Neuronal stem cell (in vitro differentiated cells): Measurements from ENCODE around the gene LMF1.

Source experiments
- DNase-seq: peaks from one replicate; pipeline ENCODE4 v3.0.0-alpha.2; 2013; ENCODE audit warnings: low spot score
- H2AFZ ChIP-seq: one replicate; pipeline ENCODE4 v1.6.1; 2013; ENCODE audit warnings: mild to moderate bottlenecking, low read length, inconsistent platforms
- H2AK5ac ChIP-seq: 2 replicates; pipeline ENCODE4 v1.6.1; 2013; ENCODE audit warnings: low read depth, mild to moderate bottlenecking, inconsistent platforms, low read length, moderate library complexity, mixed read lengths
- H2BK120ac ChIP-seq: 2 replicates; pipeline ENCODE4 v1.6.1; 2013; ENCODE audit warnings: low read depth, mild to moderate bottlenecking, inconsistent platforms, low read length, moderate library complexity, mixed read lengths
- H2BK12ac ChIP-seq: one replicate; pipeline ENCODE4 v1.6.1; 2013; ENCODE audit warnings: low read length, inconsistent platforms
- H2BK15ac ChIP-seq: 2 replicates; pipeline ENCODE4 v1.6.1; 2013; ENCODE audit warnings: mild to moderate bottlenecking, low read length, inconsistent platforms, mixed read lengths
- H2BK5ac ChIP-seq: one replicate; pipeline ENCODE4 v1.6.1; 2013; ENCODE audit warnings: inconsistent platforms, mild to moderate bottlenecking, low read length, moderate library complexity
- H3K14ac ChIP-seq: one replicate; pipeline ENCODE4 v1.6.1; 2013; ENCODE audit warnings: low read length, inconsistent platforms
- H3K18ac ChIP-seq: 2 replicates; pipeline ENCODE4 v1.6.1; 2013; ENCODE audit warnings: low read length, inconsistent platforms
- H3K23ac ChIP-seq: 2 replicates; pipeline ENCODE4 v1.6.1; 2013; ENCODE audit warnings: low read depth, mild to moderate bottlenecking, mixed read lengths, low read length, inconsistent platforms; ENCODE audit not compliant: poor library complexity
- H3K27ac ChIP-seq: replicated peaks from 3 replicates; pipeline ENCODE4 v1.5.1; 2013; ENCODE audit warnings: low read length, inconsistent platforms
- H3K27me3 ChIP-seq, 3 experiments: 2 replicates each; pipeline ENCODE4 v1.6.1; 2013; ENCODE audit warnings: low read length in 3 of 3, mild to moderate bottlenecking in 2 of 3, inconsistent platforms in 1 of 3, low read depth in 1 of 3, mixed read lengths in 1 of 3, moderate library complexity in 1 of 3; ENCODE audit not compliant: control insufficient read depth in 3 of 3, insufficient read depth in 3 of 3
- H3K36me3 ChIP-seq, 2 donors: replicated peaks in 1 of 2; 2 replicates each; pipeline ENCODE4 v1.6.1; 2013; ENCODE audit warnings: low read length in 2 of 2; ENCODE audit not compliant: control insufficient read depth in 2 of 2, insufficient read depth in 2 of 2
- H3K4ac ChIP-seq: 2 replicates; pipeline ENCODE4 v1.6.1; 2013; ENCODE audit warnings: inconsistent platforms, mild to moderate bottlenecking, low read length, moderate library complexity
- H3K4me1 ChIP-seq, 2 donors: 1 replicate in 1 of 2; 2 replicates in 1 of 2; pipeline ENCODE4 v1.6.1; 2013; ENCODE audit warnings: low read length in 2 of 2, low read depth in 1 of 2; ENCODE audit not compliant: control insufficient read depth in 2 of 2, insufficient read depth in 1 of 2
- H3K4me2 ChIP-seq: one replicate; pipeline ENCODE4 v1.6.1; 2013; ENCODE audit warnings: mild to moderate bottlenecking, low read length, inconsistent platforms; ENCODE audit not compliant: insufficient read depth, poor library complexity, severe bottlenecking
- H3K4me3 ChIP-seq, 2 donors: 2 replicates each; pipeline ENCODE4 v1.5.1; 2013; ENCODE audit warnings: low read length in 2 of 2, mild to moderate bottlenecking in 2 of 2, inconsistent platforms in 1 of 2, moderate library complexity in 1 of 2
- H3K79me1 ChIP-seq: one replicate; pipeline ENCODE4 v1.6.1; 2013; ENCODE audit warnings: low read depth, mild to moderate bottlenecking, inconsistent platforms, low read length, moderate library complexity
- H3K9ac ChIP-seq: one replicate; pipeline ENCODE4 v1.6.1; 2013; ENCODE audit warnings: mild to moderate bottlenecking, low read depth, low read length, inconsistent platforms; ENCODE audit not compliant: poor library complexity
- H3K9me3 ChIP-seq, 2 donors: replicated peaks in 1 of 2; 2 replicates each; pipeline versions ENCODE3 to v1.6.1; 2013; ENCODE audit warnings: low read length in 2 of 2, mild to moderate bottlenecking in 2 of 2, inconsistent platforms in 1 of 2, low read depth in 1 of 2, mixed read lengths in 1 of 2, moderate library complexity in 1 of 2; ENCODE audit not compliant: control insufficient read depth in 2 of 2, insufficient read depth in 1 of 2
- H4K8ac ChIP-seq: one replicate; pipeline ENCODE4 v1.6.1; 2013; ENCODE audit warnings: low read depth, mild to moderate bottlenecking, inconsistent platforms, low read length, moderate library complexity
- H4K91ac ChIP-seq: one replicate; pipeline ENCODE4 v1.6.1; 2013; ENCODE audit warnings: low read length, low read depth, mild to moderate bottlenecking, inconsistent platforms; ENCODE audit not compliant: poor library complexity
- WGBS, 2 donors: extraction: QIAGEN DNeasy Blood & Tissue Kit; methylation state at CpG; one replicate each; pipeline ENCODE4 v1.1.7; 2013; ENCODE audit warnings: missing lambda C conversion rate in 2 of 2, mixed read lengths in 1 of 2; ENCODE audit not compliant: insufficient read length in 2 of 2, insufficient replicate concordance in 1 of 2; ENCODE audit errors: extremely low coverage in 2 of 2; 5-methylcytosine and 5-hydroxymethylcytosine counted together

The LMF1 gene

GRCh38 chr16:848510-849253 lies 122.1 kb downstream of the LMF1 start:
- H3K9ac ChIP-seq, result no peak overlapping the region
- no peak overlapping the region for H3K4me2 ChIP-seq
- H2BK5ac ChIP-seq, result no peak overlapping the region
- no peak overlapping the region for H3K4ac ChIP-seq
- no peak overlapping the region for H3K18ac ChIP-seq
- H2AK5ac ChIP-seq, result no peak overlapping the region
- H3K4me1 ChIP-seq, result no peaks in the 10 kb centered on the region
- H3K4me3 ChIP-seq, result peak overlapping the region in 1 of 2 donors; percentile 31
- no peaks in the 10 kb centered on the region for H3K36me3 ChIP-seq
- DNase-seq, result no peak
- no CpG with 5 or more reads among the region's 44 CpGs for WGBS, 2 donors
- no peak overlapping the region for H3K27ac ChIP-seq
- H2BK12ac ChIP-seq, result no peak overlapping the region
- no peak overlapping the region for H2BK120ac ChIP-seq
- H3K79me1 ChIP-seq, result no peaks in the 10 kb centered on the region
- no peak overlapping the region for H2BK15ac ChIP-seq
- H4K8ac ChIP-seq, result no peak overlapping the region
- no peak overlapping the region for H4K91ac ChIP-seq
- H3K23ac ChIP-seq, result no peak overlapping the region
- no peaks in the 10 kb centered on the region for H3K27me3 ChIP-seq
- H3K14ac ChIP-seq, result no peak overlapping the region
- peaks cover 29 to 44% of the 10 kb centered on the region in 2 donors for H3K9me3 ChIP-seq
- no peak overlapping the region for H2AFZ ChIP-seq

- no peak overlapping the region for H2AFZ ChIP-seq
- peak overlapping the region; percentile 65 for H3K23ac ChIP-seq
- no peak overlapping the region for H4K91ac ChIP-seq
- peak overlapping the region in 1 of 2 donors; percentile 24 for H3K4me3 ChIP-seq
- no peak overlapping the region for H3K27ac ChIP-seq
- H3K4me2 ChIP-seq, result no peak overlapping the region
- no peak overlapping the region for H2BK15ac ChIP-seq
- no peak overlapping the region for H3K4ac ChIP-seq
- no peak overlapping the region for H4K8ac ChIP-seq
- H3K27me3 ChIP-seq, result no peaks in the 10 kb centered on the region
- no peaks in the 10 kb centered on the region for H3K36me3 ChIP-seq
- peaks cover under 1% of the 10 kb centered on the region for H3K79me1 ChIP-seq
- no peak overlapping the region for H2BK120ac ChIP-seq
- peak overlapping the region; percentile 60 for H3K9ac ChIP-seq
- no peak overlapping the region for H2BK5ac ChIP-seq
- no peak overlapping the region for H2AK5ac ChIP-seq
- peaks cover 0 to under 1% of the 10 kb centered on the region in 2 donors for H3K4me1 ChIP-seq
- peak overlapping the region; percentile 73 for H2BK12ac ChIP-seq
- peak overlapping the region; percentile 56 for H3K14ac ChIP-seq
- H3K18ac ChIP-seq, result peak overlapping the region; percentile 38
- WGBS, 2 donors, result no CpG with 5 or more reads among the region's 33 CpGs
- no peak for DNase-seq
- H3K9me3 ChIP-seq, result peaks cover 29 to 40% of the 10 kb centered on the region in 2 donors
Observed at GRCh38 chr16:847681-848445, 122.9 kb downstream of the LMF1 start.

GRCh38 chr16:847151-847550 lies 123.6 kb downstream of the LMF1 start:
- H2BK5ac ChIP-seq, result no peak overlapping the region
- H3K79me1 ChIP-seq, result peaks cover 2% of the 10 kb centered on the region
- H4K8ac ChIP-seq, result no peak overlapping the region
- H3K14ac ChIP-seq, result no peak overlapping the region
- H3K36me3 ChIP-seq, result no peaks in the 10 kb centered on the region
- no peak overlapping the region for H3K4me3 ChIP-seq
- no peak overlapping the region for H3K9ac ChIP-seq
- no peak overlapping the region for H4K91ac ChIP-seq
- peaks cover 0 to 8% of the 10 kb centered on the region in 2 donors for H3K4me1 ChIP-seq
- no peak overlapping the region for H3K18ac ChIP-seq
- peaks cover 29 to 37% of the 10 kb centered on the region in 2 donors for H3K9me3 ChIP-seq
- H2BK15ac ChIP-seq, result no peak overlapping the region
- H2BK12ac ChIP-seq, result no peak overlapping the region
- DNase-seq, result no peak
- WGBS, 2 donors, result no CpG with 5 or more reads among the region's 10 CpGs
- H3K27ac ChIP-seq, result no peak overlapping the region
- no peak overlapping the region for H3K4ac ChIP-seq
- H2BK120ac ChIP-seq, result no peak overlapping the region
- no peak overlapping the region for H3K23ac ChIP-seq
- H2AFZ ChIP-seq, result no peak overlapping the region
- H3K27me3 ChIP-seq, result no peaks in the 10 kb centered on the region
- no peak overlapping the region for H3K4me2 ChIP-seq
- H2AK5ac ChIP-seq, result no peak overlapping the region

- WGBS, 2 donors, result no CpG with 5 or more reads among the region's 26 CpGs
Observed at GRCh38 chr16:845351-845745, 125.4 kb downstream of the LMF1 start.

More at GRCh38 chr16:845351-845745, 125.4 kb downstream of the LMF1 start:
- no peak overlapping the region for H3K9ac ChIP-seq
- no peak overlapping the region for H3K14ac ChIP-seq
- H2BK12ac ChIP-seq, result no peak overlapping the region
- no peaks in the 10 kb centered on the region for H3K36me3 ChIP-seq
- H3K9me3 ChIP-seq, result peaks cover 15 to 22% of the 10 kb centered on the region in 2 donors
- no peak overlapping the region for H2BK15ac ChIP-seq
- no peak overlapping the region for H3K27ac ChIP-seq
- H2AK5ac ChIP-seq, result no peak overlapping the region
- H4K91ac ChIP-seq, result no peak overlapping the region
- H2BK120ac ChIP-seq, result no peak overlapping the region
- peaks cover 2% of the 10 kb centered on the region for H3K79me1 ChIP-seq
- H3K23ac ChIP-seq, result no peak overlapping the region
- H3K4ac ChIP-seq, result no peak overlapping the region
- no peak overlapping the region for H4K8ac ChIP-seq
- H2BK5ac ChIP-seq, result peak overlapping the region; percentile 59
- no peaks in the 10 kb centered on the region for H3K27me3 ChIP-seq
- no peak for DNase-seq
- H3K18ac ChIP-seq, result no peak overlapping the region
- H3K4me2 ChIP-seq, result no peak overlapping the region
- H3K4me3 ChIP-seq, result no peak overlapping the region
- H2AFZ ChIP-seq, result no peak overlapping the region
- H3K4me1 ChIP-seq, result peaks cover 0 to 11% of the 10 kb centered on the region in 2 donors
